Astrocyte of the cerebellum (primary cell): ENCODE measurements around the gene DOCK3.

Experiments
- DNase-seq: peaks from one replicate; pipeline ENCODE4 v3.0.0-alpha.2; 2011; ENCODE audit warnings: low read depth
- H3K4me3 ChIP-seq: 2 replicates; pipeline ENCODE4 v1.5.1; 2011; ENCODE audit warnings: mild to moderate bottlenecking, low read depth, low read length, moderate library complexity
- CTCF ChIP-seq: IDR thresholded peaks from 2 replicates; pipeline ENCODE4 v1.5.1; 2012; ENCODE audit warnings: low read length, low read depth, moderate library complexity, mild to moderate bottlenecking; ENCODE audit errors: missing control alignments
- in situ Hi-C: cut with HindIII; loops from 2 replicates; pipeline ENCODE4 v1.10.0; 2017; ENCODE audit warnings: low sequenced_read_pairs

DOCK3 gene

GRCh38 chr3:51375136-51375535 is 700.4 kb downstream of the DOCK3 start:
- no peak overlapping the region for H3K4me3 ChIP-seq
- in situ Hi-C loops = loop anchor here (10.0 kb wide), 1 partner anchor 270 kb away; no protein-coding TSS in a partner anchor
- no peak for TF ChIP-seq CTCF
- DNase-seq = no peak

- DNase-seq = no peak
- in situ Hi-C loops = loop anchor here (10.0 kb wide), 1 partner anchor 271 kb away; no protein-coding TSS in a partner anchor
- no peak overlapping the region for H3K4me3 ChIP-seq
- no peak for TF ChIP-seq CTCF
Observed at GRCh38 chr3:51375571-51375970, 700.8 kb downstream of the DOCK3 start.

GRCh38 chr3:51378065-51378464 is 703.3 kb downstream of the DOCK3 start:
- no peak for TF ChIP-seq CTCF
- no peak for DNase-seq
- in situ Hi-C loops = loop anchor here (10.0 kb wide), 1 partner anchor 273 kb away; no protein-coding TSS in a partner anchor
- no peak overlapping the region for H3K4me3 ChIP-seq

- in situ Hi-C loops = loop anchor here (10.0 kb wide), 1 partner anchor 274 kb away; no protein-coding TSS in a partner anchor
- no peak for DNase-seq
- no peak overlapping the region for H3K4me3 ChIP-seq
Observed at GRCh38 chr3:51378726-51379125, 704.0 kb downstream of the DOCK3 start.

GRCh38 chr3:51379301-51379700 is 704.6 kb downstream of the DOCK3 start:
- DNase-seq = no peak
- in situ Hi-C loops = loop anchor here (10.0 kb wide), 1 partner anchor 274 kb away; no protein-coding TSS in a partner anchor
- no peak for TF ChIP-seq CTCF
- no peak overlapping the region for H3K4me3 ChIP-seq

More at GRCh38 chr3:51378726-51379125, 704.0 kb downstream of the DOCK3 start:
- no peak for TF ChIP-seq CTCF

GRCh38 chr3:51379746-51380455 is 705.2 kb downstream of the DOCK3 start:
- no peak for DNase-seq
- in situ Hi-C loops = loop anchor here (10.0 kb wide), 1 partner anchor 275 kb away; no protein-coding TSS in a partner anchor
- TF ChIP-seq CTCF = no peak
- no peak overlapping the region for H3K4me3 ChIP-seq
